ENCODE data around the gene PSMA8. TPM values are rescaled to one million over a fixed set of nuclear protein-coding genes. Genes with fewer than 3 reads are reported as not detected.

The PSMA8 gene
- total and polyA plus RNA-seq, 2 of the 8 experiments (the other 6 are each of a cell fraction or from before 2014, with no cell fraction given): not detected

- POLR2A ChIA-PET (ENCODE audit: partially characterized antibody): no interaction called here
- Histone ChIP-seq H3K9ac (replicated peaks in 1 of 4; ENCODE audit: extremely low read depth in 1 of 4, low read depth in 3 of 4, low read length in 3 of 4) (no peak overlapping the region), H3K79me2 (ENCODE audit: control insufficient read depth in 1 of 2, insufficient read depth in 2 of 2, low read length in 2 of 2) (peaks cover 8 to 60% of the 10 kb centered on the region in 2 experiments; a peak in 3 of 4 replicates), H2BK15ac (ENCODE audit: low read length) (no peak overlapping the region), H3K9me3 (ENCODE audit: insufficient read depth in 2 of 2, low read depth in 1 of 2, low read length in 1 of 2) (0 out of 4 replicates have a peak, but pooled peaks cover 4 to 5% of the 10 kb centered on the region in 2 experiments), H2AFZ (ENCODE audit: low read length) (no peak overlapping the region), H2BK5ac (ENCODE audit: low read depth, low read length) (no peak overlapping the region), H3K79me1 (ENCODE audit: low read depth, low read length) (no peaks in the 10 kb centered on the region; the same call in 1 of the 2 replicates), H3K36me3 (ENCODE audit: control insufficient read depth in 2 of 4, insufficient read depth in 4 of 4, low read length in 3 of 4) (no peaks in the 10 kb centered on the region), H4K20me1 (replicated peaks in 1 of 2; ENCODE audit: control insufficient read depth in 1 of 2, insufficient read depth in 2 of 2, low read length in 2 of 2) (no peaks in the 10 kb centered on the region), H4K5ac (ENCODE audit: insufficient read length, low read depth, low read length) (no peak overlapping the region), H3K4me2 (ENCODE audit: insufficient read depth in 1 of 2, low read depth in 2 of 2, low read length in 2 of 2) (peak overlapping the region; percentile 70 to 91; a peak in 2 of 4 replicates), H3K4me3 (ENCODE audit: extremely low read depth in 1 of 4, insufficient read depth in 2 of 4, low read depth in 3 of 4, low read length in 4 of 4) (peak overlapping the region in 1 of 4 experiments; percentile 86; a peak in 2 of 8 replicates), H2BK120ac (replicated peaks; ENCODE audit: low read depth, low read length) (no peak overlapping the region), H3K56ac (replicated peaks; ENCODE audit: insufficient read length, low read depth, low read length) (no peak overlapping the region), H3K4me1 (replicated peaks in 1 of 4; ENCODE audit: control insufficient read depth in 3 of 4, insufficient read depth in 4 of 4, low read length in 3 of 4) (peaks cover 0 to 16% (median 10%) of the 10 kb centered on the region in 4 experiments; a peak in 5 of 7 replicates), H3K27ac (ENCODE audit: low read depth, low read length) (no peak overlapping the region), H2BK20ac (ENCODE audit: low read length) (no peak overlapping the region), H2AK5ac (ENCODE audit: low read depth, low read length) (no peak overlapping the region), H3K4ac (replicated peaks; ENCODE audit: insufficient read length, low read depth, low read length) (no peak overlapping the region), H2BK12ac (ENCODE audit: low read depth, low read length) (no peak overlapping the region), H4K8ac (ENCODE audit: extremely low read depth, insufficient read depth, low read length) (no peak overlapping the region), H3K14ac (ENCODE audit: insufficient read length) (no peak overlapping the region), H4K91ac (replicated peaks; ENCODE audit: insufficient read length, low read length) (no peak overlapping the region), H3K23me2 (ENCODE audit: low read depth, low read length) (peaks cover 2% of the 10 kb centered on the region; the same call in 1 of the 2 replicates), H3K18ac (ENCODE audit: extremely low read depth, low read length) (no peak overlapping the region), H3K27me3 (replicated peaks in 1 of 4; ENCODE audit: control insufficient read depth in 3 of 4, extremely low read depth in 1 of 4, insufficient read depth in 3 of 4, low read length in 3 of 4) (no peaks in the 10 kb centered on the region), H3K23ac (ENCODE audit: insufficient read length) (no peak overlapping the region)
- CTCF ChIA-PET (ENCODE audit: partially characterized antibody): interaction anchor here (0.6 kb wide), 1 partner anchor 1437 kb away, joined by 3 read pairs; no protein-coding TSS in a partner anchor
- FAIRE-seq (no peak), DNase-seq (ENCODE audit: low read depth in 1 of 2, low spot score in 2 of 2) (no peak)
- WGBS, 2 experiments (ENCODE audit: extremely low coverage in 1 of 2, insufficient coverage in 1 of 2, insufficient read length in 1 of 2, insufficient replicate concordance in 2 of 2, low coverage in 1 of 2, low lambda C conversion rate in 2 of 2, missing lambda C conversion rate in 1 of 2): 71% methylated on average over 6 of the region's 6 CpGs; no CpG with 5 or more reads in 1 of the 2 experiments
- no peak for TF ChIP-seq SIRT6 (IDR thresholded peaks at IDR 0.05; ENCODE audit: low read length)
- no peak for TF ChIP-seq POLR2A (IDR thresholded peaks at IDR 0.05; ENCODE audit: control extremely low read depth in 1 of 2, low read depth in 2 of 2, low read length in 2 of 2)
- TF ChIP-seq BCL11A (IDR thresholded peaks at IDR 0.05; ENCODE audit: low read depth in 2 of 2, low read length in 2 of 2): no peak
- TF ChIP-seq RNF2 (IDR thresholded peaks at IDR 0.05; ENCODE audit: borderline replicate concordance, low read depth, low read length, missing control alignments, poor library complexity, severe bottlenecking): no peak
- no peak for TF ChIP-seq CBX8 (IDR thresholded peaks at IDR 0.05; ENCODE audit: borderline replicate concordance, low read depth, low read length)
- TF ChIP-seq E2F6 (IDR thresholded peaks at IDR 0.05): no peak
- TF ChIP-seq BRCA1 (IDR thresholded peaks at IDR 0.05; ENCODE audit: low read depth, low read length): no peak
- TF ChIP-seq NANOG (IDR thresholded peaks at IDR 0.05; ENCODE audit: insufficient read depth, low read depth, low read length, poor library complexity, severe bottlenecking): no peak
- TF ChIP-seq CBX5 (IDR thresholded peaks at IDR 0.05; ENCODE audit: low read depth, low read length): no peak
- no peak for TF ChIP-seq MAFK (IDR thresholded peaks at IDR 0.05; ENCODE audit: low read depth, low read length)
- no peak for TF ChIP-seq CEBPB (IDR thresholded peaks at IDR 0.05; ENCODE audit: low read depth, low read length)
These were observed 95.0 kb downstream of the PSMA8 start for GRCh38 chr18:26228562-26229260.

All from H1 (cell line).